HG02970 (cell line): Measurements from ENCODE around the gene CYLD.
A peak's percentile ranks its signal among the peaks of the same experiment; 100 is the strongest.

ENCODE experiments used
- ATAC-seq: cut with Tn5 transposase; IDR thresholded peaks from one replicate; pipeline ENCODE4 v1.9.1; 2021; ENCODE audit warnings: mild to moderate bottlenecking, moderate library complexity, moderate number of reproducible peaks; ENCODE audit not compliant: unreplicated experiment, low FRiP score

The CYLD gene

GRCh38 chr16:50741781-50742575, at the start of gene CYLD:
TSS of gene CYLD (plus strand) at chr16:50742086. CDS start at chr16:50749699, 7,613 bp downstream.
- peak; percentile 93 for ATAC-seq

- no peak for ATAC-seq
These were observed 49.3 kb upstream of the CYLD start for GRCh38 chr16:50692644-50692998.

- no peak for ATAC-seq
These were observed 48.7 kb upstream of the CYLD start, which contains the start of gene NOD2 for GRCh38 chr16:50692999-50693781. TSS of gene NOD2 (plus strand) at chr16:50693606. CDS start at chr16:50699496, 5,890 bp downstream.

GRCh38 chr16:50694206-50694605, 47.7 kb upstream of the CYLD start:
- ATAC-seq, result no peak

- ATAC-seq, result no peak
These were observed 46.6 kb upstream of the CYLD start for GRCh38 chr16:50695017-50696000.

- ATAC-seq, result no peak
These were observed 45.8 kb upstream of the CYLD start for GRCh38 chr16:50696126-50696525.

GRCh38 chr16:50696575-50697420, 45.1 kb upstream of the CYLD start:
- peak; percentile 38 for ATAC-seq

- no peak for ATAC-seq
These were observed 44.5 kb upstream of the CYLD start for GRCh38 chr16:50697421-50697715.

GRCh38 chr16:50697881-50698767, 43.8 kb upstream of the CYLD start:
- peak; percentile 42 for ATAC-seq

GRCh38 chr16:50699326-50700159, 42.3 kb upstream of the CYLD start:
- ATAC-seq, result no peak

GRCh38 chr16:50702725-50703124, 39.2 kb upstream of the CYLD start:
- ATAC-seq, result no peak

GRCh38 chr16:50704245-50704644, 37.6 kb upstream of the CYLD start:
- no peak for ATAC-seq

GRCh38 chr16:50705436-50706110, 36.3 kb upstream of the CYLD start:
- no peak for ATAC-seq

GRCh38 chr16:50706250-50706649, 35.6 kb upstream of the CYLD start:
- ATAC-seq, result no peak

GRCh38 chr16:50708373-50709060, 33.4 kb upstream of the CYLD start:
- no peak for ATAC-seq

GRCh38 chr16:50709061-50709684, 32.7 kb upstream of the CYLD start:
- ATAC-seq, result no peak
